ENCODE data around the gene SMIM10L2A.

GRCh38 chrX:135435139-135435922 is 13.6 kb downstream of the SMIM10L2A start:
- TF ChIP-seq ZNF514 (tag by site-specific recombination; IDR thresholded peaks at IDR 0.05) = no peak
- no peak for TF ChIP-seq ZNF133 (tag by site-specific recombination; IDR thresholded peaks at IDR 0.05)
- no peak for TF ChIP-seq ZFHX2 (tag by site-specific recombination; conservative IDR thresholded peaks at IDR 0.05)
- TF ChIP-seq, protein P1, sequence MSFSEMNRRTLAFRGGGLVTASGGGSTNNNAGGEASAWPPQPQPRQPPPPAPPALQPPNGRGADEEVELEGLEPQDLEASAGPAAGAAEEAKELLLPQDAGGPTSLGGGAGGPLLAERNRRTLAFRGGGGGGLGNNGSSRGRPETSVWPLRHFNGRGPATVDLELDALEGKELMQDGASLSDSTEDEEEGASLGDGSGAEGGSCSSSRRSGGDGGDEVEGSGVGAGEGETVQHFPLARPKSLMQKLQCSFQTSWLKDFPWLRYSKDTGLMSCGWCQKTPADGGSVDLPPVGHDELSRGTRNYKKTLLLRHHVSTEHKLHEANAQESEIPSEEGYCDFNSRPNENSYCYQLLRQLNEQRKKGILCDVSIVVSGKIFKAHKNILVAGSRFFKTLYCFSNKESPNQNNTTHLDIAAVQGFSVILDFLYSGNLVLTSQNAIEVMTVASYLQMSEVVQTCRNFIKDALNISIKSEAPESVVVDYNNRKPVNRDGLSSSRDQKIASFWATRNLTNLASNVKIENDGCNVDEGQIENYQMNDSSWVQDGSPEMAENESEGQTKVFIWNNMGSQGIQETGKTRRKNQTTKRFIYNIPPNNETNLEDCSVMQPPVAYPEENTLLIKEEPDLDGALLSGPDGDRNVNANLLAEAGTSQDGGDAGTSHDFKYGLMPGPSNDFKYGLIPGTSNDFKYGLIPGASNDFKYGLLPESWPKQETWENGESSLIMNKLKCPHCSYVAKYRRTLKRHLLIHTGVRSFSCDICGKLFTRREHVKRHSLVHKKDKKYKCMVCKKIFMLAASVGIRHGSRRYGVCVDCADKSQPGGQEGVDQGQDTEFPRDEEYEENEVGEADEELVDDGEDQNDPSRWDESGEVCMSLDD (tag by site-specific recombination; IDR thresholded peaks at IDR 0.05) = no peak
- TF ChIP-seq ZNF585B (tag by site-specific recombination; IDR thresholded peaks at IDR 0.05) = no peak
- no peak for TF ChIP-seq ZNF202 (tag by site-specific recombination; IDR thresholded peaks at IDR 0.05; ENCODE audit: borderline replicate concordance)

Measured in HEK293 (cell line).